IMR-90 (cell line): ENCODE data around the gene TEK. TPM values are rescaled to one million over a fixed set of nuclear protein-coding genes. Genes with fewer than 3 reads are reported as not detected.
A peak's percentile ranks its signal among the peaks of the same experiment; 100 is the strongest.

ENCODE experiments used
- ATAC-seq: fragments of 200-7000 bp; cut with Tn5 transposase; 2 replicates; pipeline ENCODE4 v1.9.1; 2020; ENCODE audit warnings: low read depth, mild to moderate bottlenecking, moderate library complexity
- BruUV-seq: library from RNA; stranded (reverse); fragments of 400-500 nt; replicated peaks from 2 replicates; lab custom pipeline; 2021; lab: Mats Ljungman, UMichigan
- CTCF ChIA-PET: fragments of 300-600 bp; formaldehyde crosslinking; extraction: SDS; loops from one replicate; lab custom pipeline; 2021; ENCODE audit warnings: antibody characterized with exemption; lab: Yijun Ruan, JAX
- POLR2A ChIA-PET: fragments of 300-600 bp; sonication (Branson Sonifier 250); formaldehyde crosslinking; loops from one replicate; lab custom pipeline; 2022; ENCODE audit warnings: antibody characterized with exemption; ENCODE audit not compliant: unreplicated experiment; lab: Charles Lee
- DNase-seq: peaks from one replicate; pipeline ENCODE4 v3.0.0; 2013
- H2AFZ ChIP-seq: replicated peaks from 2 replicates; pipeline ENCODE3; 2013; ENCODE audit warnings: low read length, mild to moderate bottlenecking; ENCODE audit not compliant: poor library complexity
- H2AK5ac ChIP-seq: 2 replicates; pipeline ENCODE4 v1.6.1; 2013; ENCODE audit warnings: low read depth, low read length, inconsistent platforms
- H2AK9ac ChIP-seq: replicated peaks from 2 replicates; pipeline ENCODE3; 2013; ENCODE audit warnings: mild to moderate bottlenecking, low read depth, low read length, moderate library complexity; ENCODE audit not compliant: poor library complexity
- H2BK120ac ChIP-seq: 2 replicates; pipeline ENCODE4 v1.6.1; 2013; ENCODE audit warnings: low read depth, low read length, inconsistent platforms
- H2BK15ac ChIP-seq: 3 replicates; pipeline ENCODE4 v1.6.1; 2013; ENCODE audit warnings: low read depth, low read length, inconsistent platforms
- H2BK20ac ChIP-seq: 2 replicates; pipeline ENCODE4 v1.6.1; 2013; ENCODE audit warnings: low read depth, mild to moderate bottlenecking, inconsistent platforms, low read length, moderate library complexity
- H2BK5ac ChIP-seq: 2 replicates; pipeline ENCODE4 v1.6.1; 2013; ENCODE audit warnings: mild to moderate bottlenecking, low read depth, low read length, inconsistent platforms; ENCODE audit not compliant: poor library complexity, severe bottlenecking
- H3K14ac ChIP-seq: replicated peaks from 2 replicates; pipeline ENCODE4 v1.6.1; 2013; ENCODE audit warnings: low read depth, low read length, inconsistent platforms
- H3K18ac ChIP-seq: 2 replicates; pipeline ENCODE4 v1.6.1; 2013; ENCODE audit warnings: low read depth, low read length, control low read depth
- H3K23ac ChIP-seq: 2 replicates; pipeline ENCODE4 v1.6.1; 2013; ENCODE audit warnings: low read depth, low read length, inconsistent platforms
- H3K27ac ChIP-seq: 2 replicates; pipeline ENCODE4 v1.5.1; 2013; ENCODE audit warnings: mild to moderate bottlenecking, control low read depth, low read length; ENCODE audit not compliant: insufficient read depth
- H3K27me3 ChIP-seq: 2 replicates; pipeline ENCODE4 v1.6.1; 2013; ENCODE audit warnings: low read length; ENCODE audit not compliant: control insufficient read depth, insufficient read depth
- H3K36me3 ChIP-seq: 2 replicates; pipeline ENCODE4 v1.6.1; 2013; ENCODE audit warnings: low read length, mixed read lengths; ENCODE audit not compliant: control insufficient read depth, insufficient read depth
- H3K4ac ChIP-seq: 2 replicates; pipeline ENCODE4 v1.6.1; 2013; ENCODE audit warnings: low read depth, low read length, inconsistent platforms
- H3K4me1 ChIP-seq: 2 replicates; pipeline ENCODE4 v1.6.1; 2013; ENCODE audit warnings: low read length, mixed read lengths; ENCODE audit not compliant: control insufficient read depth, insufficient read depth
- H3K4me2 ChIP-seq: 2 replicates; pipeline ENCODE4 v1.6.1; 2013; ENCODE audit warnings: low read depth, mild to moderate bottlenecking, control low read depth, low read length, moderate library complexity
- H3K4me3 ChIP-seq: 2 replicates; pipeline ENCODE4 v1.5.1; 2013; ENCODE audit warnings: low read depth, mild to moderate bottlenecking, control low read depth, low read length, moderate library complexity; ENCODE audit not compliant: insufficient read depth
- H3K56ac ChIP-seq: 2 replicates; pipeline ENCODE4 v1.6.1; 2013; ENCODE audit warnings: low read length, inconsistent platforms; ENCODE audit not compliant: insufficient read depth; ENCODE audit errors: extremely low read depth
- H3K79me1 ChIP-seq, 2 experiments: 2 replicates each; pipeline ENCODE4 v1.6.1; 2013; ENCODE audit warnings: low read length in 2 of 2, inconsistent platforms in 1 of 2, low read depth in 1 of 2
- H3K9ac ChIP-seq: 2 replicates; pipeline ENCODE4 v1.6.1; 2013; ENCODE audit warnings: low read depth, low read length, control low read depth
- H3K9me1 ChIP-seq: 2 replicates; pipeline ENCODE4 v1.6.1; 2013; ENCODE audit warnings: low read length, inconsistent platforms; ENCODE audit not compliant: insufficient read depth
- H3K9me3 ChIP-seq: 2 replicates; pipeline ENCODE4 v1.6.1; 2013; ENCODE audit warnings: low read length; ENCODE audit not compliant: control insufficient read depth, insufficient read depth
- H4K20me1 ChIP-seq: 2 replicates; pipeline ENCODE4 v1.6.1; 2013; ENCODE audit warnings: low read length, inconsistent platforms; ENCODE audit not compliant: insufficient read depth
- H4K5ac ChIP-seq: 2 replicates; pipeline ENCODE4 v1.6.1; 2013; ENCODE audit warnings: mild to moderate bottlenecking, low read depth, low read length, control low read depth
- H4K8ac ChIP-seq, 2 experiments: 2 replicates each; pipeline ENCODE4 v1.6.1; 2013; ENCODE audit warnings: low read depth in 2 of 2, low read length in 2 of 2, control low read depth in 1 of 2, inconsistent platforms in 1 of 2
- H4K91ac ChIP-seq: 2 replicates; pipeline ENCODE4 v1.6.1; 2013; ENCODE audit warnings: low read depth, low read length, inconsistent platforms; ENCODE audit not compliant: insufficient read depth
- BHLHE40 ChIP-seq: fragments of 150-350 bp; IDR thresholded peaks from 2 replicates; pipeline ENCODE4 v1.6.1; 2016; ENCODE audit warnings: mild to moderate bottlenecking, low read depth, low read length
- RAD21 ChIP-seq: IDR thresholded peaks from 2 replicates; pipeline ENCODE4 v1.6.1; 2012; ENCODE audit warnings: low read length, improper control_type of control experiment
- WGBS, 2 experiments: methylation state at CpG; one replicate each; pipeline versions ENCODE4 v1.1.5 to v1.1.7; 2013; ENCODE audit warnings: missing lambda C conversion rate in 2 of 2; ENCODE audit not compliant: insufficient read length in 1 of 2; ENCODE audit errors: extremely low coverage in 2 of 2; 5-methylcytosine and 5-hydroxymethylcytosine counted together
- dilution Hi-C: fragments of 300-500 bp; cut with HindIII; formaldehyde crosslinking; loops from one replicate; pipeline ENCODE4 v1.14.3; 2018; ENCODE audit warnings: low sequenced_read_pairs; ENCODE audit not compliant: unreplicated experiment
- in situ Hi-C: fragments of 300-500 bp; cut with MboI; formaldehyde crosslinking; loops from 3 replicates; pipeline ENCODE4 v1.14.3; 2019; ENCODE audit warnings: low sequenced_read_pairs, inconsistent platforms, mixed read lengths
- intact Hi-C: fragments of 100-400 bp; cut with micrococcal nuclease; formaldehyde crosslinking; loops from 2 replicates; pipeline ENCODE4 v1.10.0; 2022
- polyA plus RNA-seq, 3 experiments: library from polyadenylated mRNA; depleted of rRNA; stranded (reverse); fragments of >200 nt; gene quantifications; 2 replicates each; pipeline ENCODE4 v1.2.3, GENCODE V29; 2012; ENCODE audit warnings: low replicate concordance in 1 of 3
- total RNA-seq: library from RNA; depleted of rRNA; stranded (reverse); fragments of >200 nt; gene quantifications from 2 replicates; pipeline ENCODE4 v1.2.3, GENCODE V29; 2012
- TF ChIP-seq, protein P1 (sequence below): conservative IDR thresholded peaks from 2 replicates; pipeline ENCODE4 v1.5.1; 2012; ENCODE audit warnings: mild to moderate bottlenecking, low read depth, low read length, improper control_type of control experiment

Gene TEK
- total and polyA plus RNA-seq, 2 of the 4 experiments (the other 2 are of a cell fraction): 6.3 to 11.7 TPM

DNA sequence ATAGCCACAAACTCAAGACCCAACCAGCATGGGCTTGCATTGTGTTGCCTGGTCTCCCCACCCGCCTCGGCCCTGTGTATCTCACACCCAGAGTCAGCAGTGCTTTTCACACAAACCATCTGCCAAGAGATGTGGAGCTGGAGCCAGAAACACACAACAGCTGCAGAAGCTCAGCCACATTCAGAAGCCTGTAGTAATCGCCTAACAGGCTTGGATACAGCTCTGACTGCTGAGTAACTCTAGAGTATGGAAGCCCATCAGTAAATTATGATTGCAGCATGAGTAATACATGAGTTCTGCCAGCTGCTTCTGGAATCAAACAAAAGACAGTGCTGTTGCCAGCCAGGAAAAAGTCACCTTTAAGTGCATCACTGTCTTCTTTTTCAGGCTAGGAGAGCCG, 16.0 kb downstream of the TEK start (continued):
- TF ChIP-seq BHLHE40: peak; percentile 36; the same call in 1 of the 2 replicates
- TF ChIP-seq RAD21: peak; percentile 19; the same call in 1 of the 2 replicates

GRCh38 chr9:27125936-27126335, 16.9 kb downstream of the TEK start:
- H3K79me1 ChIP-seq: peaks cover 0 to 36% of the 10 kb centered on the region in 2 experiments; a peak in 2 of 4 replicates
- ChIA-PET POLR2A (interaction anchor here (0.5 to 2.2 kb wide), 4 partner anchors 15 to 39 kb away, joined by 3 to 9 read pairs (median 3); partner anchors contain the start of gene TEK), CTCF (interaction anchor here (1.4 kb wide), 1 partner anchor 22 kb away, joined by 3 read pairs; no protein-coding TSS in a partner anchor)
- DNase-seq: peak; percentile 85
- H4K8ac ChIP-seq: peak overlapping the region in 1 of 2 experiments; percentile 92; a peak in 2 of 4 replicates
- dilution Hi-C loops: no loop called here
- H3K9me1 ChIP-seq: 0 out of 2 replicates have a peak, but pooled peaks cover 9% of the 10 kb centered on the region
- peak overlapping the region; percentile 5; the same call in 1 of the 2 replicates for H2AK5ac ChIP-seq
- peak overlapping the region; percentile 96 for H2BK20ac ChIP-seq
- peak overlapping the region; percentile 98 for H2BK120ac ChIP-seq
- H3K27ac ChIP-seq: peak overlapping the region; percentile 95
- H3K4me3 ChIP-seq: no peak overlapping the region
- H3K4ac ChIP-seq: peak overlapping the region; percentile 49
- H2BK5ac ChIP-seq: peak overlapping the region; percentile 99
- H3K36me3 ChIP-seq: no peaks in the 10 kb centered on the region
- in situ Hi-C loops: no loop called here
- no peaks in the 10 kb centered on the region for H3K27me3 ChIP-seq
- peak overlapping the region; percentile 34; the same call in 1 of the 2 replicates for H4K91ac ChIP-seq
- no peak overlapping the region for H2AK9ac ChIP-seq
- peak; percentile 55 for ATAC-seq
- 0 out of 2 replicates have a peak, but pooled peaks have one; percentile 33 for TF ChIP-seq BHLHE40
- TF ChIP-seq, protein P1, sequence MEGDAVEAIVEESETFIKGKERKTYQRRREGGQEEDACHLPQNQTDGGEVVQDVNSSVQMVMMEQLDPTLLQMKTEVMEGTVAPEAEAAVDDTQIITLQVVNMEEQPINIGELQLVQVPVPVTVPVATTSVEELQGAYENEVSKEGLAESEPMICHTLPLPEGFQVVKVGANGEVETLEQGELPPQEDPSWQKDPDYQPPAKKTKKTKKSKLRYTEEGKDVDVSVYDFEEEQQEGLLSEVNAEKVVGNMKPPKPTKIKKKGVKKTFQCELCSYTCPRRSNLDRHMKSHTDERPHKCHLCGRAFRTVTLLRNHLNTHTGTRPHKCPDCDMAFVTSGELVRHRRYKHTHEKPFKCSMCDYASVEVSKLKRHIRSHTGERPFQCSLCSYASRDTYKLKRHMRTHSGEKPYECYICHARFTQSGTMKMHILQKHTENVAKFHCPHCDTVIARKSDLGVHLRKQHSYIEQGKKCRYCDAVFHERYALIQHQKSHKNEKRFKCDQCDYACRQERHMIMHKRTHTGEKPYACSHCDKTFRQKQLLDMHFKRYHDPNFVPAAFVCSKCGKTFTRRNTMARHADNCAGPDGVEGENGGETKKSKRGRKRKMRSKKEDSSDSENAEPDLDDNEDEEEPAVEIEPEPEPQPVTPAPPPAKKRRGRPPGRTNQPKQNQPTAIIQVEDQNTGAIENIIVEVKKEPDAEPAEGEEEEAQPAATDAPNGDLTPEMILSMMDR: no peak
- peak overlapping the region; percentile 3; the same call in 2 of the 3 replicates for H2BK15ac ChIP-seq
- H3K4me1 ChIP-seq: peaks cover 19% of the 10 kb centered on the region
- no peak overlapping the region for H3K9ac ChIP-seq
- peak overlapping the region; percentile 0 for H3K14ac ChIP-seq
- H3K56ac ChIP-seq: peak overlapping the region; percentile 24; the same call in 1 of the 2 replicates
- no TSS peak for BruUV-seq
- H3K9me3 ChIP-seq: peaks cover 3% of the 10 kb centered on the region
- H3K23ac ChIP-seq: peak overlapping the region; percentile 4; the same call in 1 of the 2 replicates
- peak overlapping the region; percentile 4; the same call in 1 of the 2 replicates for H3K4me2 ChIP-seq
- H2AFZ ChIP-seq: no peak overlapping the region
- H4K5ac ChIP-seq: peak overlapping the region; percentile 24; the same call in 1 of the 2 replicates
- peak overlapping the region; percentile 12 for H3K18ac ChIP-seq
- H4K20me1 ChIP-seq: 0 out of 2 replicates have a peak, but pooled peaks cover 3% of the 10 kb centered on the region
- no CpG with 5 or more reads among the region's 5 CpGs for whole genome bisulfite sequencing, 2 experiments
- intact Hi-C loops: loop anchor here (2.0 to 10.0 kb wide), 7 partner anchors 25 to 231 kb away; partner anchors contain the start of genes CAAP1 and IFT74
